ENCODE data around the gene PDCD1LG2. TPM values are rescaled to one million over a fixed set of nuclear protein-coding genes. Genes with fewer than 3 reads are reported as not detected.

PDCD1LG2 gene
- total RNA-seq, 1 experiment from 2014 or later, result not detected

GRCh38 chr9:5518171-5518936 is 8.0 kb downstream of the PDCD1LG2 start:
- no peak for DNase-seq (ENCODE audit: low spot score)
- in situ Hi-C loops (cut with HindIII; ENCODE audit: low sequenced_read_pairs), result no loop called here

- in situ Hi-C loops (cut with HindIII; ENCODE audit: low sequenced_read_pairs), result no loop called here
- no peak for DNase-seq (ENCODE audit: low spot score)
These were observed 8.6 kb downstream of the PDCD1LG2 start for GRCh38 chr9:5518937-5519319.

- in situ Hi-C loops (cut with HindIII; ENCODE audit: low sequenced_read_pairs), result no loop called here
- DNase-seq (ENCODE audit: low spot score), result no peak
These were observed 13.8 kb downstream of the PDCD1LG2 start for GRCh38 chr9:5524090-5524489.

GRCh38 chr9:5529683-5530221 is 19.4 kb downstream of the PDCD1LG2 start:
- in situ Hi-C loops (cut with HindIII; ENCODE audit: low sequenced_read_pairs), result no loop called here
- DNase-seq (ENCODE audit: low spot score), result no peak

- in situ Hi-C loops (cut with HindIII; ENCODE audit: low sequenced_read_pairs), result no loop called here
- no peak for DNase-seq (ENCODE audit: low spot score)
These were observed 21.0 kb downstream of the PDCD1LG2 start for GRCh38 chr9:5531101-5531882.

GRCh38 chr9:5532306-5532705 is 22.0 kb downstream of the PDCD1LG2 start:
- in situ Hi-C loops (cut with HindIII; ENCODE audit: low sequenced_read_pairs), result no loop called here
- no peak for DNase-seq (ENCODE audit: low spot score)

GRCh38 chr9:5532790-5533189 is 22.5 kb downstream of the PDCD1LG2 start:
- no peak for DNase-seq (ENCODE audit: low spot score)
- in situ Hi-C loops (cut with HindIII; ENCODE audit: low sequenced_read_pairs), result no loop called here

GRCh38 chr9:5536684-5537083 is 26.4 kb downstream of the PDCD1LG2 start:
- in situ Hi-C loops (cut with HindIII; ENCODE audit: low sequenced_read_pairs), result no loop called here
- DNase-seq (ENCODE audit: low spot score), result no peak

- no peak for DNase-seq (ENCODE audit: low spot score)
- in situ Hi-C loops (cut with HindIII; ENCODE audit: low sequenced_read_pairs), result no loop called here
These were observed 33.8 kb downstream of the PDCD1LG2 start for GRCh38 chr9:5543875-5544702.

- DNase-seq (ENCODE audit: low spot score), result no peak
- in situ Hi-C loops (cut with HindIII; ENCODE audit: low sequenced_read_pairs), result no loop called here
These were observed 39.6 kb downstream of the PDCD1LG2 start for GRCh38 chr9:5549658-5550650.

GRCh38 chr9:5551368-5552150 is 41.2 kb downstream of the PDCD1LG2 start:
- no peak for DNase-seq (ENCODE audit: low spot score)
- in situ Hi-C loops (cut with HindIII; ENCODE audit: low sequenced_read_pairs), result no loop called here

- in situ Hi-C loops (cut with HindIII; ENCODE audit: low sequenced_read_pairs), result no loop called here
- no peak for DNase-seq (ENCODE audit: low spot score)
These were observed 42.0 kb downstream of the PDCD1LG2 start for GRCh38 chr9:5552301-5552700.

GRCh38 chr9:5553211-5553610 is 42.9 kb downstream of the PDCD1LG2 start:
- DNase-seq (ENCODE audit: low spot score), result no peak
- in situ Hi-C loops (cut with HindIII; ENCODE audit: low sequenced_read_pairs), result no loop called here

GRCh38 chr9:5554254-5554653 is 43.9 kb downstream of the PDCD1LG2 start:
- in situ Hi-C loops (cut with HindIII; ENCODE audit: low sequenced_read_pairs), result no loop called here
- DNase-seq (ENCODE audit: low spot score), result no peak

- in situ Hi-C loops (cut with HindIII; ENCODE audit: low sequenced_read_pairs), result no loop called here
- no peak for DNase-seq (ENCODE audit: low spot score)
These were observed 45.9 kb downstream of the PDCD1LG2 start for GRCh38 chr9:5556101-5556705.

GRCh38 chr9:5557606-5558587 is 47.6 kb downstream of the PDCD1LG2 start:
- in situ Hi-C loops (cut with HindIII; ENCODE audit: low sequenced_read_pairs), result no loop called here
- DNase-seq (ENCODE audit: low spot score), result no peak

Data from G401 (cell line).